Stimulated activated CD8-positive, alpha-beta memory T cell treated with anti-CD3 and anti-CD28 coated beads, Interleukin-15, amount 100 ng/mL, for 48 hours (primary cell): ENCODE data around the gene SLIT1.

ENCODE experiments used
- DNase-seq, 2 donors: peaks; one replicate each; pipeline ENCODE4 v3.0.0-alpha.2; 2020; ENCODE audit warnings: low read depth in 2 of 2

The SLIT1 gene

DNA sequence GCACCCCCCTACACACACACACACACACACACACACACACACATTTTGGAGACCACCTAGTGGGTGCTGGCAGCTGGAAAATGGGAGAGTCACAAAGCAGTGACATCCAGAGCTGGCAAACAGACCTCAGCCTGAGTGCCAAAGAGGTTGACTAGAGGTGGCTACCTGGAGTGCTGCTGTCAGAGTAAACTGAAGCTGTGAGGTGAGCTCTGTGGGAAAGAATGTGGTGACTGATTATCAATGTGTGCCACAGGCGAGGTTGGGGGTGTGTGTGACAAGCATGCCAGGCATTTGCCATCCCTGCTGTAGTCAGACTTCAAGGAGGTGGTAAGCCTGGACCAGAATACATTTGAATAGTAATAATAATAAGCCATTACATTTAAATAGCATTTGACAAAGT is 120.6 kb downstream of the SLIT1 start:
- no peak for DNase-seq

GRCh38 chr10:97063983-97064837 is 121.5 kb downstream of the SLIT1 start:
- DNase-seq: no peak

DNA sequence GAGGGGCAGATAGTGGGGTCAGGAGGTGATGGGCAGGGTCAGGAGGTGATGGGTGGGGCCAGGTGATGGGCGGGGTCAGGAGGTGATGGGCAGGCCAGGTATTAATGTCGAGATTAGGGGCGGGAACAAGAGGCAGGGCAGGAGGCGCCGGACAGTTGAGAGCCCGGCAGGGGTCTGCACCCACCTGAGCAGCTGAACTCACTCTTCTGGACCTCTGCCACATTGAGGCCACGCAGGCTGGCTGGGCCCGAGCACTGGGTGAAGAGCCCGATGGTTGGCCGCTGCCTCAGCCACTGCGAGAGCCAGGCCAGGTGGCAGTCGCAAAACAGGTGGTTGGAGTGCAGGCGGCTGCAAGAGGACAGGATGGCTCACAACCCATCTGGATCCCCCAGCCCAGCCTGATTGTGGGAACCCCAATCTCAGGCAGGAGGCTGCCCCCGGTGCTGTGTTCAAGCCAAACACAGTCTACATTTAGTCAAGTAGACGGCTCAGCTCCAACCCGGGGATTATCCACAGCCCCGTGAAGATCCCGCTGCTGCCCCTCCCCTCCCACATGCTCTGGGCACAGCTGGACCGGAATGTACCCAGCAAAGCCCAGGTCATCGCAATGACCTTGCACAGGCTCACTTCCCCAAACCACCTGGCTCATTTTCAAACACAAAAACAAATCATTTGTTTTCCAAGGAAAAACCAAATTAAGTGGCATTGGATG is 122.3 kb downstream of the SLIT1 start:
- no peak for DNase-seq

DNA sequence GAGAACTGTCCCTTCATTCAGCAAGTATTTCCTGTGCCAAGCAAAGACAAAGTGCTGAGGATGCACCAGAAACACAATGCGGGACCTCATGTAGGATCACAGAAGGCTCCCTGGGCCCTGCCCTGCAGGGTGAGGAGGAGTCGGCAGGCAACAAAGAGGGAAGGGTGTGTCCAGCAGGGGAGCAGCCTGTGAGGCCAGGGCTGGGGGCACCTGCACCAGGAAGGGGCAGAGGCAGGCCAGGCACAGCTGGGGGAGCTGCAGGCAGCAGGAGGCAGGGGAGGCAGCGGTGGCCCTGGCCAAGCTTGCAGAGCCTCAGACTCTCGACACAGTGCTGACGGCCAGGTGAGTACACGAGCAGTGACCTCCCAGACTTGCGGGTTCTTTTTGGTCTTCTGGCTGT is 123.3 kb downstream of the SLIT1 start:
- no peak for DNase-seq

DNA sequence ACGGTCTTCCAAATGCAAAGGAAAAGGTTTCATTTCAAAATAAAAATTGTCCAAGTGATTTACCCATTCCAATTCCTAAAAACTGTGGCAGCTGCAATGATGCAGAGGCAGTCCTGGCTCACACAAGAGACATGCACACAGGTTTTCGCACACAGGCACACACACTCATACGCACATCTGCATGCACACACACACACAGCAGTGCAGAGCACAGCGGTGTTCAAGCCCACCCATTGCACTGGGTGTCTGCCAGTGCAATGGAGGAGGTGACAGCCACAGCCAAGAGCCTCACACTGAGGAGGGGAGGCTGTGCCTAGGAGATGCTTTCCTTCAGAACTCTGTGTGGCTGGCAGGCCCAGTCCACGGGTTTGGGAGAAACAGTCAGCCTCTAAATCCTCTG is 123.7 kb downstream of the SLIT1 start:
- DNase-seq: no peak

GRCh38 chr10:97061423-97061822 is 124.3 kb downstream of the SLIT1 start:
- DNase-seq: no peak

DNA sequence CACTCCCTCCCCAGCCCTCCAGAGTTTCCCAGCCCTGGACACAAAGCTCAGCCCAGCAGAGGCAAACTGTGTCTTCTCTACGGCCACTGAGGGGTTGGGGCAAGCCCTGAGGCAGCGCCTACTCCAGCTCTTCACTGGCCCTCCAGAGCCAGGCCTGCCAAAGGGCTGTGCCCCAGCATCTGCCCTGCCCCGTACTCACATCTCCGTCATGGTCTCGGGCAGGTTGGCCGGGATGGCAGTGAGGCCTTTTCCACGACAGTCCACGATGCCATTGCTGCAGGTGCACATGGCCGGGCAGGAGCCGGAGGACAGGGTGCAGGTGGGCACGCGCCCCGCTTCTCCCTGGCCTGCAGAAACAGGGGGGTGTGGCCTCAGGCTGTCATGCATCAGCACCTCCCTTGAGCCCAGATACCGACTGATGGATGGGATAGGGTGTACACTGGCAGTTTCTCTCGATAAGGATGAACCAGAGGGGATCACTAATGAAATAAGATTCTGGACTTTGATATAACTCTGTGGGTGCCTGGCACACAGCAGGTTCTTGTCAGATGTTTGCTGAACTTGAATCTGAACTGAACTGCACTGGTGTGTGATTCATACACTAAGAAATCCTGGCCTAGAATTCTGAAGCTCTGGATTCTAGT is 125.2 kb downstream of the SLIT1 start:
- DNase-seq: no peak

DNA sequence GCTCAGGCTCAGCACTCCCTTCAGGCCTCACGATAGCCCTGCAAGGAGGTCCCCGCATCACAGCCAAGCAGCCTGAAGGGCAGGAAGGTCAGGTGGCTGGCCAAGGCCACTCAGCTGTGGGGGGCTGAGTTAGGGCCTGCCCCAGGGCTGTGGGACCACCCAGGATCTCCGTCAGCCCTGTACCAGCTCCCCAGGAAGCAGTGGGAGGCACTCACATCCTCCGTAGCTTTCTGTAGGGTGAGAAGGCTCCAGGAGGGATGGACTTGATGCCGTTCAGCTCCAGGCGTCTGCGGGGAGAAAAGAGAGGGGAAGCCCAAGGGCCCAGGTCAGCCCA is 125.9 kb downstream of the SLIT1 start:
- DNase-seq: no peak

- DNase-seq: no peak
Measured at GRCh38 chr10:97059006-97059871, 126.5 kb downstream of the SLIT1 start.

DNA sequence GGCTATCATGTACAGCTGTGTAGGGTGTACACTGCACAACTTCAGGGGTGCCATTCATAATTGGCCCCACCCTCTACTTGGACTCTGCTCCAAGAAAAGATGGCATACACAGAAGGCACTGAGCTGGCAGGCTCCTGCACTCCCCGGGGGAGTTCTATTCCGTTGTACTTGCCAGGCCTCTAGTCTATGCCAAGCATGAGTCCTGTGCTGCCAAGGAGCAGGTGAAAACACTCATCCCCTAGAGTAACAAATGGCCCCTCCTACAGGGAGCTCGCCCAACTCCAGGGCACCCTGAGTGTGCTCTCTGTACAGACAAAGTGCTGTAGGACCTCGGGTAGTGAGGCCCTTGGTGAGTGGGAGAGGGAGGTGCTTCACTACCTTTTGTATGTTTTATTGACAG is 127.2 kb downstream of the SLIT1 start:
- no peak for DNase-seq

DNA sequence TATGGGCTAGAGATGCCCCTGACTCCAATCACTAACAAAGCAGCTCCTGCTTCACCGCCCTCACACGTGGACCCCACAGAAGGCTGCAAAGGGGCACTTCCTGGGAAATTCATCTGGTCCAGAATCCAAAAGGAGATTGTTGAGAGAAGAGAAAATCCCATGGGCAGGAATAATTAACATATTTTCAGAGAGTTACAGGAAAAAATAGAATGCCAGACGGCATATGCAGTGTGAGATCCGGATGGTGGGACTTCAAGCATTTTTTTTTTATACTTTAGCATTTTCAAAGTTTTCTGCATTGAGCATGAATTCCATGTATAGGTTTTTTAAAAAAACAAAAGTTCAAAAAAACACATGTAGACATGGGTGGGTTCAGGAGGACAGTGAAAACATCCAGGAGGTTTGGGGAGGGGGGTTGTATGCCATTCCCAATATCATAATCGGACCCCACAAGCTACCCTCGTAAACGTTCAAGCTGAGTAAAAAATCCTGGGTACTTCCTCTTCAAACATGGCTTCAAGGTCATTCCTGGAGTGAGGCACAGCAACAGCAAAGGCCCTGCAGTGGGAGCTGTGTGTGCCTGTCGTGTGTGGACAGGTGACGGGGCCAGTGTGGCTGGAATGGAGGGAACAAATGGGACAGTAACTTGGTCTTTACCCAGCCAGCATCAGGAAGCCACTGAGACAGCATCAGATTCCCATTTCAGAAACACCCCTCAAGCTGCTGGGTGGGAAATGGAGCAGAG is 128.1 kb downstream of the SLIT1 start:
- DNase-seq: no peak

DNA sequence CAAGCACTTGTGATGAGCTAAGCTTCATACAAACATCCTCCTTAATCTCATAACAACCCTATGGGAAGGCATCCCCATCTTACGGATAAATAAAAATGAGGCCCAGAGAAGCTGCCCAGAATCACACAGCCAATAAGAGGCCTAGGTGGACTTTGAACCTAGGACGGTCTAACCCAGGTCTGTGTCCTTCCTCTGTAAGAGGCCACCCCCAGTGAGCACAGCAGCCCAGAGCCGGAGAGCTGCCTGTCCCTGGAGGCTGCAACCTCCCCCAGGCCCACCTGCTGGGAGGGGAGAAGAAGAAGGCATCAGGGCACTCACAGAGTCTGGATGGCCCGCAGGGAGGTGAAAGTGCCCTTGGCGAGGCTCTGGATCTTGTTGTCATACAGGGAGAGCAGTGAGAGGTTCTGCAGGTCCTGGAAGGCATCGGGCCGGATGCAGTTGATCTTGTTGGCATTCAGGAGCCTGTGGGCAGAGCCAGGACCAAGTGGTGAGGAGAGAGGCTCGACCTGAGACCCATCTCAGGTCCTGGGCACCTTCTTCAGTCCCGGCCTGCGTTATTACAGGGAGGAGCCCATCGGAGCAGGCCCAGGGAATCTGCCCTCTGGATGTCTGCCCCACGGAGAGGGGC is 129.6 kb downstream of the SLIT1 start:
- DNase-seq: no peak

- DNase-seq: no peak
Measured at GRCh38 chr10:97053276-97053675, 132.5 kb downstream of the SLIT1 start.

- no peak for DNase-seq
Measured at GRCh38 chr10:97050956-97051496, 134.7 kb downstream of the SLIT1 start.

GRCh38 chr10:97050205-97050745 is 135.5 kb downstream of the SLIT1 start:
- DNase-seq: no peak

GRCh38 chr10:97049670-97050069 is 136.1 kb downstream of the SLIT1 start:
- DNase-seq: no peak

- no peak for DNase-seq
Measured at GRCh38 chr10:97048649-97049427, 136.9 kb downstream of the SLIT1 start.

DNA sequence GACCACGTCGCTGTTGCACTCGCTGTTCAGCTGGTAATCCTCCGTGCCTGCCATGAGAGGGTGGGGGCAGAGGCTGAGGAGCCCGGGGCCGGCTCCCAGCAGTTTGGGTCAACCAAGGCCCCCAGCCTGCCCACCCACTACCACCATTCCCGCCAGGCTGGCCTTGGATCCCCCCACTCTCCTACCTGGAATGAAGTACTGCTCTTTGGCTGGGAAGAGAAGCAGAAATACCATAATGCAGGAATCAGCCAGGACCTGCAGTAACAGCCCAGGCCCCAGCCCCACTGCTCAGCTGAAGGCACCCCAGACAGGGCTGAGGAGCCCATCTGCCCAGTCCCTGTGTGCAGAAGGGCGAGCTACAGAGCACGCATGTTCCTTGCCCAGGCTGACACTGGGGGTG is 138.0 kb downstream of the SLIT1 start:
- no peak for DNase-seq

- DNase-seq: no peak
Measured at GRCh38 chr10:97047083-97047736, 138.5 kb downstream of the SLIT1 start.
